ENCODE results near the gene ZSWIM5.
"Not testable (repeated sequence)": the region's sequence is repeated elsewhere in the genome, so short reads cannot be mapped to it uniquely, and the experiment has no call there.

Gene ZSWIM5

GRCh38 chr1:45002650-45003645 is 203.5 kb downstream of the ZSWIM5 start:
- no peak for DNase-seq (ENCODE audit: low read depth)

- not testable (repeated sequence) for DNase-seq (ENCODE audit: low read depth)
Observed at GRCh38 chr1:45001576-45001975, 204.8 kb downstream of the ZSWIM5 start.

- DNase-seq (ENCODE audit: low read depth) = no peak
Observed at GRCh38 chr1:45001011-45001481, 205.4 kb downstream of the ZSWIM5 start.

GRCh38 chr1:44999232-44999631 is 207.2 kb downstream of the ZSWIM5 start:
- no peak for DNase-seq (ENCODE audit: low read depth)

GRCh38 chr1:44995467-44996238 is 210.8 kb downstream of the ZSWIM5 start:
- no peak for DNase-seq (ENCODE audit: low read depth)

- no peak for DNase-seq (ENCODE audit: low read depth)
Observed at GRCh38 chr1:44994309-44994898, 212.0 kb downstream of the ZSWIM5 start.

GRCh38 chr1:44988531-44989156 is 217.8 kb downstream of the ZSWIM5 start:
- no peak for DNase-seq (ENCODE audit: low read depth)

GRCh38 chr1:44985747-44986359 is 220.6 kb downstream of the ZSWIM5 start:
- DNase-seq (ENCODE audit: low read depth) = no peak

GRCh38 chr1:44977372-44977771 is 229.0 kb downstream of the ZSWIM5 start:
- DNase-seq (ENCODE audit: low read depth) = not testable (repeated sequence)

GRCh38 chr1:44976252-44976651 is 230.2 kb downstream of the ZSWIM5 start:
- DNase-seq (ENCODE audit: low read depth) = no peak

- DNase-seq (ENCODE audit: low read depth) = no peak
Observed at GRCh38 chr1:44973645-44974044, 232.8 kb downstream of the ZSWIM5 start.

- no peak for DNase-seq (ENCODE audit: low read depth)
Observed at GRCh38 chr1:44970317-44970716, 236.1 kb downstream of the ZSWIM5 start.

Measured in CMK (cell line).